GM06990 (cell line): ENCODE data around the gene DOCK11.

Experiments
- DNase-seq: peaks from one replicate; pipeline ENCODE4 v3.0.0-alpha.2; 2011; ENCODE audit not compliant: insufficient read length; ENCODE audit errors: extremely low read depth
- H3K27me3 ChIP-seq: replicated peaks from 2 replicates; pipeline ENCODE4 v1.6.0; 2011; ENCODE audit warnings: low read length; ENCODE audit not compliant: control insufficient read depth, insufficient read depth
- H3K36me3 ChIP-seq: 2 replicates; pipeline ENCODE4 v1.5.1; 2011; ENCODE audit warnings: low read length; ENCODE audit not compliant: control insufficient read depth, insufficient read depth
- H3K4me3 ChIP-seq: replicated peaks from 2 replicates; pipeline ENCODE4 v1.5.1; 2011; ENCODE audit warnings: low read depth, mild to moderate bottlenecking, control low read depth, low read length
- CTCF ChIP-seq: IDR thresholded peaks from 2 replicates; pipeline ENCODE4 v1.5.1; 2011; ENCODE audit warnings: low read length, control low read depth, mild to moderate bottlenecking, inconsistent platforms; ENCODE audit not compliant: insufficient read depth, poor library complexity, severe bottlenecking

DOCK11 gene

GRCh38 chrX:118675966-118676349 lies 180.3 kb downstream of the DOCK11 start:
- no peak for DNase-seq
- Histone ChIP-seq H3K36me3 (no peaks in the 10 kb centered on the region), H3K27me3 (no peaks in the 10 kb centered on the region), H3K4me3 (no peak overlapping the region)
- TF ChIP-seq CTCF, result no peak

- DNase-seq, result no peak
- Histone ChIP-seq H3K4me3 (no peak overlapping the region), H3K27me3 (no peaks in the 10 kb centered on the region), H3K36me3 (no peaks in the 10 kb centered on the region)
- no peak for TF ChIP-seq CTCF
These were observed 181.7 kb downstream of the DOCK11 start for GRCh38 chrX:118677318-118677717.

- H3K27me3 ChIP-seq, result no peaks in the 10 kb centered on the region
- no peak overlapping the region for H3K4me3 ChIP-seq
- no peaks in the 10 kb centered on the region for H3K36me3 ChIP-seq
- TF ChIP-seq CTCF, result peak; percentile 5
- DNase-seq, result no peak
These were observed 183.7 kb downstream of the DOCK11 start for GRCh38 chrX:118679290-118679689.

DNA sequence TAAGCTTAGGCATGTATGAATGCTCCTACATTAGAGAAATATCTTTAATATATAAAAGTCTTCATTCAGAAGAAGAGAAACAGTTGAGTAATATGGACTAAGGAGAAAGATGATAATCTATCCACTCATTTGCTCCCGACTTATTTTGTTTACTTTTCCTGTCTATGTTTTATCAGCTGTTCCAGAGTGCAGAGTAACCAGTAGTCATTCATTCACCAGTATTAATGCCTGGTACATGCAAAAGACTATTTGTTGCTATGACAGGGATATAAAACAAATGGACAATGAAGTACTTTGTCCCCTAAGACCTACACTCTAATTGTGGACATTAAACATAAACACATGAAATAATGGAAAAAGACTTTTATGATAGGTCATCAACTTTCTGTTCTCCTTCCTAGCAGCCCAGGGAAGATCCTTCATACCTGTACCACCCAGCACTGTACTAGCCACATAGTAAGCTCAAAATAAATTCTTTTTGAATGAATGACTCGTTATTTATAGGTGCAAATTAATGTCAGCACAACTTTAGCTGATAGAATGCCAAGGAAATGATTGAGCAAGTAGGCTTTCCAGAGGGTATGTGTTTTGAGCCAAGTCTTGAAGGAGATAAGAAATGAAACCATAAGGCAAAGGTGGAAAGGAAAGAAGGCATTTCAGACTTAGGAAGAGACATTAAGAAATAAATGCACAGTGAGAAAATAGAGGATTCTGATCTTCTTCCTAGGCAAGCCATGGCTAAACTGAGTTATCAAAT lies 186.8 kb downstream of the DOCK11 start:
- Histone ChIP-seq H3K27me3 (no peaks in the 10 kb centered on the region), H3K4me3 (no peak overlapping the region), H3K36me3 (no peaks in the 10 kb centered on the region)
- no peak for DNase-seq
- TF ChIP-seq CTCF, result no peak

DNA sequence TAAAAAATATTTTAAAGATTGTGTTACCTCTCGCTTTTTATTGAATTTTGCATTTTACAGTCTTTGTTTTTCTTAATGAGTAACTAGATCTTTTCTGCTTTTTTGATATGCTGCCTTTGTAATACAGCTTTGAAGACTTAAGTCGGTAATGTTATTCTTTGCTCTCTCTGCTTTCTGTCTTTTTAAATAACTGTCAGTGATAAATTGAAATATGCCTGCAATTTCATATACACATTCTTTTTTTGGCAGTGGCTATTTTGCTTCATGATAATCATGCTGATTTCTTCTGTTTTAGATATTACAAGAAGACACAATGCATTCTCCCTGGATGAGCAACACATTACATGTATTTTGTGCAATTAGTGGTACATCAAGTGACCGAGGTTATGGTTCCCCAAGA lies 189.8 kb downstream of the DOCK11 start:
- H3K36me3 ChIP-seq, result no peaks in the 10 kb centered on the region

More for the DNA sequence above, 189.8 kb downstream of the DOCK11 start:
- no peak for DNase-seq
- no peak overlapping the region for H3K4me3 ChIP-seq
- TF ChIP-seq CTCF, result no peak
- H3K27me3 ChIP-seq, result no peaks in the 10 kb centered on the region
